IMR-90 (cell line): ENCODE measurements around the gene SPNS2.

Source experiments
- BHLHE40 ChIP-seq: fragments of 150-350 bp; IDR thresholded peaks from 2 replicates; pipeline ENCODE4 v1.6.1; 2016; ENCODE audit warnings: mild to moderate bottlenecking, low read depth, low read length
- CEBPB ChIP-seq: IDR thresholded peaks from 2 replicates; pipeline ENCODE4 v1.6.1; 2012; ENCODE audit warnings: low read depth, low read length, improper control_type of control experiment
- CTCF ChIP-seq: conservative IDR thresholded peaks from 2 replicates; pipeline ENCODE4 v1.5.1; 2012; ENCODE audit warnings: mild to moderate bottlenecking, low read depth, low read length, improper control_type of control experiment
- FOS ChIP-seq: fragments of 150-350 bp; IDR thresholded peaks from 2 replicates; pipeline ENCODE4 v1.6.1; 2016; ENCODE audit warnings: low read depth, low read length
- MAFK ChIP-seq: IDR thresholded peaks from 2 replicates; pipeline ENCODE4 v1.6.1; 2012; ENCODE audit warnings: low read depth, low read length, improper control_type of control experiment
- NFE2L2 ChIP-seq: fragments of 150-350 bp; IDR thresholded peaks from 2 replicates; pipeline ENCODE4 v1.6.1; 2016; ENCODE audit warnings: low read depth, mild to moderate bottlenecking, low read length
- POLR2A ChIP-seq: IDR thresholded peaks from 2 replicates; pipeline ENCODE4 v1.6.1; 2012; ENCODE audit warnings: mild to moderate bottlenecking, low read depth, low read length
- RAD21 ChIP-seq: IDR thresholded peaks from 2 replicates; pipeline ENCODE4 v1.6.1; 2012; ENCODE audit warnings: low read length, improper control_type of control experiment
- RCOR1 ChIP-seq: IDR thresholded peaks from 2 replicates; pipeline ENCODE4 v1.6.1; 2012; ENCODE audit warnings: mild to moderate bottlenecking, low read length, improper control_type of control experiment; ENCODE audit not compliant: insufficient replicate concordance
- SMC3 ChIP-seq: fragments of 150-350 bp; IDR thresholded peaks from 2 replicates; pipeline ENCODE4 v1.6.1; 2016; ENCODE audit warnings: low read depth, mild to moderate bottlenecking, antibody characterized with exemption, low read length, moderate library complexity

- TF ChIP-seq CEBPB (no peak), CTCF (no peak), POLR2A (no peak), RAD21 (no peak), NFE2L2 (no peak), MAFK (no peak), BHLHE40 (no peak), FOS (no peak), RCOR1 (no peak), SMC3 (no peak)
Measured at GRCh38 chr17:4475463-4475862, 23.2 kb upstream of the SPNS2 start.
